ENCODE data around the gene CEP295NL. TPM values are rescaled to one million over a fixed set of nuclear protein-coding genes. Genes with fewer than 3 reads are reported as not detected.
"Not testable (repeated sequence)": the region's sequence is repeated elsewhere in the genome, so short reads cannot be mapped to it uniquely, and the experiment has no call there.

The CEP295NL gene
- total and polyA plus RNA-seq, 2 experiments from 2014 or later = 0.21 TPM; not detected in 1

GRCh38 chr17:78915872-78916632 is 13.1 kb upstream of the CEP295NL start:
- no peaks in the 10 kb centered on the region for H3K9me3 ChIP-seq (ENCODE audit: low read depth)
- H3K4me1 ChIP-seq (ENCODE audit: low read depth) = no peaks in the 10 kb centered on the region
- no peaks in the 10 kb centered on the region for H3K27me3 ChIP-seq
- DNase-seq (ENCODE audit: low read depth in 1 of 2, low spot score in 1 of 2) = peak in 1 of 2 donors; percentile 82
- no peaks in the 10 kb centered on the region for H3K36me3 ChIP-seq
- TF ChIP-seq CTCF (IDR thresholded peaks at IDR 0.05; ENCODE audit: low read depth, low read length) = no peak
- H3K27ac ChIP-seq = no peak overlapping the region
- H3K4me3 ChIP-seq = no peak overlapping the region

DNA sequence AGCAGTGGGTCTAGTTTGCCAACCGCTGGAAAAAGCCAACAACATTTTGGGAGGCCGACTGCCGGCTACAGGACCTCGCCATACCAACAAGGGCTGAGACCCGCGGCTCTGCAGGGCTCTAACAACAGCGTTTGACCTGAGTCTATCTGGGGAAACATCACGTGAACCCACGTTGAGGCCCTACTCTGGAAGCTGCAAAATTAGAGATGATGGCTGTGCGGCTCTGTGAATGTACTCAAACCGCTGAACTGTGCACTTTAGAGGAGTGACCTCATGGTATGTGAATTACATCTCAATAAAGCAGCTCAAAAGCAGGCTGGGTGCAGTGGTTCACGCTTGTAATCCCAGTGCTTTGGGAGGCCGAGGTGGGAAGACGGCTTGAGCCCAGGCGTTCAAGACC is 10.1 kb upstream of the CEP295NL start:
- no peak for TF ChIP-seq CTCF (IDR thresholded peaks at IDR 0.05; ENCODE audit: low read depth, low read length)
- Histone ChIP-seq H3K36me3 (no peaks in the 10 kb centered on the region), H3K27ac (no peak overlapping the region), H3K27me3 (no peaks in the 10 kb centered on the region), H3K4me1 (ENCODE audit: low read depth) (no peaks in the 10 kb centered on the region), H3K4me3 (no peak overlapping the region), H3K9me3 (ENCODE audit: low read depth) (no peaks in the 10 kb centered on the region)
- DNase-seq (ENCODE audit: low read depth in 1 of 2, low spot score in 1 of 2) = no peak

DNA sequence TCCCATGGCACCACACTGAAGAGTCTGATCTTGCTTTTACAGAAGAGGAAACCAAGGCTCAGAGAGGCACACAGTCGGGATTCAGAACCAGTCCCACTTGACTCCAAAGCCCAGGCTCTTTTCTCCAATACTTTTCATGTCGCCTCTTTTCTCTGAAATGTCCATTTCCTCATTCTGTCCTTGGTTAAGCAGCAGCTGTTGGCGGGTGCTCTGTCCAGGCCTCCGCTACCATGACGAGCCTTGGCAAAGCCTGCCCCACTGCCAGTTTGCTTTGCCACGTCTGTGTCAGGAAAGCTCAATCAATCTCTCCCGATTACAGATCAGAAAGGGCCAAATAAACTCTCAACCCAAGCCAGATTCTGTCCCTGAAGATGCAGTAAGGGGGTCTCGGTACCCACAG is 9.1 kb upstream of the CEP295NL start:
- Histone ChIP-seq H3K9me3 (ENCODE audit: low read depth) (no peaks in the 10 kb centered on the region), H3K4me3 (no peak overlapping the region), H3K27me3 (no peaks in the 10 kb centered on the region), H3K36me3 (no peaks in the 10 kb centered on the region), H3K4me1 (ENCODE audit: low read depth) (no peaks in the 10 kb centered on the region), H3K27ac (no peak overlapping the region)
- DNase-seq (ENCODE audit: low read depth in 1 of 2, low spot score in 1 of 2) = no peak
- TF ChIP-seq CTCF (IDR thresholded peaks at IDR 0.05; ENCODE audit: low read depth, low read length) = no peak

GRCh38 chr17:78911543-78911942 is 8.5 kb upstream of the CEP295NL start:
- H3K27ac ChIP-seq; DNase-seq (ENCODE audit: low read depth in 1 of 2, low spot score in 1 of 2); H3K27me3 ChIP-seq; H3K4me3 ChIP-seq; H3K4me1 ChIP-seq (ENCODE audit: low read depth); H3K36me3 ChIP-seq; H3K9me3 ChIP-seq (ENCODE audit: low read depth): not testable (repeated sequence)

- TF ChIP-seq CTCF (IDR thresholded peaks at IDR 0.05; ENCODE audit: low read depth, low read length) = no peak
- H3K36me3 ChIP-seq = no peaks in the 10 kb centered on the region
- no peaks in the 10 kb centered on the region for H3K4me1 ChIP-seq (ENCODE audit: low read depth)
These were observed 7.7 kb upstream of the CEP295NL start for GRCh38 chr17:78910497-78911284.

GRCh38 chr17:78908426-78908825 is 5.4 kb upstream of the CEP295NL start:
- Histone ChIP-seq H3K9me3 (ENCODE audit: low read depth) (no peaks in the 10 kb centered on the region), H3K36me3 (no peaks in the 10 kb centered on the region), H3K27ac (no peak overlapping the region), H3K4me3 (no peak overlapping the region), H3K27me3 (no peaks in the 10 kb centered on the region), H3K4me1 (ENCODE audit: low read depth) (peaks cover under 1% of the 10 kb centered on the region)
- no peak for DNase-seq (ENCODE audit: low read depth in 1 of 2, low spot score in 1 of 2)
- TF ChIP-seq CTCF (IDR thresholded peaks at IDR 0.05; ENCODE audit: low read depth, low read length) = no peak

More at GRCh38 chr17:78910497-78911284, 7.7 kb upstream of the CEP295NL start:
- DNase-seq (ENCODE audit: low read depth in 1 of 2, low spot score in 1 of 2) = no peak
- H3K9me3 ChIP-seq (ENCODE audit: low read depth) = no peaks in the 10 kb centered on the region
- no peaks in the 10 kb centered on the region for H3K27me3 ChIP-seq
- no peak overlapping the region for H3K27ac ChIP-seq
- H3K4me3 ChIP-seq = no peak overlapping the region
